ENCODE results near the gene C1RL.
A peak's percentile ranks its signal among the peaks of the same experiment; 100 is the strongest.

Gene C1RL

GRCh38 chr12:7116916-7117315, 7.9 kb upstream of the C1RL start:
- no peak overlapping the region for H3K9ac ChIP-seq (ENCODE audit: low read length in 5 of 5)
- H3K36me3 ChIP-seq (ENCODE audit: control insufficient read depth in 5 of 5, insufficient read depth in 5 of 5, low read length in 5 of 5): peaks cover 0 to 7% (median 0%) of the 10 kb centered on the region in 5 donors
- H3K27me3 ChIP-seq (ENCODE audit: control insufficient read depth in 5 of 5, insufficient read depth in 4 of 5, low read length in 5 of 5): peaks cover 0 to 2% (median 0%) of the 10 kb centered on the region in 5 donors

GRCh38 chr12:7116196-7116595, 7.2 kb upstream of the C1RL start:
- H3K27ac ChIP-seq (ENCODE audit: low read depth, low read length): no peak overlapping the region
- H3K36me3 ChIP-seq (ENCODE audit: control insufficient read depth in 5 of 5, insufficient read depth in 5 of 5, low read length in 5 of 5): peaks cover 0 to 7% (median 0%) of the 10 kb centered on the region in 5 donors
- peaks cover 0 to 2% (median 0%) of the 10 kb centered on the region in 5 donors for H3K27me3 ChIP-seq (ENCODE audit: control insufficient read depth in 5 of 5, insufficient read depth in 4 of 5, low read length in 5 of 5)
- H3K9ac ChIP-seq (ENCODE audit: low read length in 5 of 5): no peak overlapping the region
- H3K4me3 ChIP-seq (ENCODE audit: low read depth in 1 of 5, low read length in 5 of 5): no peak overlapping the region
- no peaks in the 10 kb centered on the region for H3K9me3 ChIP-seq (ENCODE audit: control insufficient read depth in 5 of 5, low read length in 5 of 5)
- H3K4me1 ChIP-seq (ENCODE audit: control insufficient read depth in 5 of 5, insufficient read depth in 5 of 5, low read length in 5 of 5): peaks cover 0 to 8% (median 3%) of the 10 kb centered on the region in 5 donors

More at GRCh38 chr12:7116916-7117315, 7.9 kb upstream of the C1RL start:
- H3K4me1 ChIP-seq (ENCODE audit: control insufficient read depth in 5 of 5, insufficient read depth in 5 of 5, low read length in 5 of 5): peaks cover 2 to 8% (median 3%) of the 10 kb centered on the region in 5 donors
- H3K27ac ChIP-seq (ENCODE audit: low read depth, low read length): no peak overlapping the region
- no peak overlapping the region for H3K4me3 ChIP-seq (ENCODE audit: low read depth in 1 of 5, low read length in 5 of 5)
- H3K9me3 ChIP-seq (ENCODE audit: control insufficient read depth in 5 of 5, low read length in 5 of 5): no peaks in the 10 kb centered on the region

GRCh38 chr12:7114851-7115250, 5.8 kb upstream of the C1RL start:
- Histone ChIP-seq H3K36me3 (ENCODE audit: control insufficient read depth in 5 of 5, insufficient read depth in 5 of 5, low read length in 5 of 5) (peaks cover 0 to 7% (median 0%) of the 10 kb centered on the region in 5 donors), H3K27me3 (ENCODE audit: control insufficient read depth in 5 of 5, insufficient read depth in 4 of 5, low read length in 5 of 5) (peaks cover 0 to 2% (median 0%) of the 10 kb centered on the region in 5 donors), H3K27ac (ENCODE audit: low read depth, low read length) (no peak overlapping the region), H3K4me1 (ENCODE audit: control insufficient read depth in 5 of 5, insufficient read depth in 5 of 5, low read length in 5 of 5) (peaks cover 1 to 8% (median 3%) of the 10 kb centered on the region in 5 donors), H3K4me3 (ENCODE audit: low read depth in 1 of 5, low read length in 5 of 5) (no peak overlapping the region), H3K9ac (ENCODE audit: low read length in 5 of 5) (no peak overlapping the region), H3K9me3 (ENCODE audit: control insufficient read depth in 5 of 5, low read length in 5 of 5) (no peaks in the 10 kb centered on the region)

GRCh38 chr12:7114008-7114407, 5.0 kb upstream of the C1RL start:
- Histone ChIP-seq H3K4me1 (ENCODE audit: control insufficient read depth in 5 of 5, insufficient read depth in 5 of 5, low read length in 5 of 5) (peaks cover 2 to 14% (median 8%) of the 10 kb centered on the region in 5 donors), H3K9ac (ENCODE audit: low read length in 5 of 5) (no peak overlapping the region), H3K27me3 (ENCODE audit: control insufficient read depth in 5 of 5, insufficient read depth in 4 of 5, low read length in 5 of 5) (peaks cover 0 to 2% (median 0%) of the 10 kb centered on the region in 5 donors), H3K36me3 (ENCODE audit: control insufficient read depth in 5 of 5, insufficient read depth in 5 of 5, low read length in 5 of 5) (peaks cover 0 to 7% (median 0%) of the 10 kb centered on the region in 5 donors), H3K27ac (ENCODE audit: low read depth, low read length) (no peak overlapping the region), H3K9me3 (ENCODE audit: control insufficient read depth in 5 of 5, low read length in 5 of 5) (no peaks in the 10 kb centered on the region), H3K4me3 (ENCODE audit: low read depth in 1 of 5, low read length in 5 of 5) (no peak overlapping the region)

- H3K9ac ChIP-seq (ENCODE audit: low read length in 5 of 5): no peak overlapping the region
Observed at GRCh38 chr12:7113389-7113871, 4.4 kb upstream of the C1RL start.

GRCh38 chr12:7112041-7112440, 3.0 kb upstream of the C1RL start:
- no peak overlapping the region for H3K9ac ChIP-seq (ENCODE audit: low read length in 5 of 5)
- H3K36me3 ChIP-seq (ENCODE audit: control insufficient read depth in 5 of 5, insufficient read depth in 5 of 5, low read length in 5 of 5): peaks cover 0 to 5% (median 0%) of the 10 kb centered on the region in 5 donors
- peaks cover 2 to 28% (median 19%) of the 10 kb centered on the region in 5 donors for H3K4me1 ChIP-seq (ENCODE audit: control insufficient read depth in 5 of 5, insufficient read depth in 5 of 5, low read length in 5 of 5)
- no peaks in the 10 kb centered on the region for H3K27me3 ChIP-seq (ENCODE audit: control insufficient read depth in 5 of 5, insufficient read depth in 4 of 5, low read length in 5 of 5)
- H3K27ac ChIP-seq (ENCODE audit: low read depth, low read length): no peak overlapping the region
- no peak overlapping the region for H3K4me3 ChIP-seq (ENCODE audit: low read depth in 1 of 5, low read length in 5 of 5)
- no peaks in the 10 kb centered on the region for H3K9me3 ChIP-seq (ENCODE audit: control insufficient read depth in 5 of 5, low read length in 5 of 5)

More at GRCh38 chr12:7113389-7113871, 4.4 kb upstream of the C1RL start:
- no peaks in the 10 kb centered on the region for H3K9me3 ChIP-seq (ENCODE audit: control insufficient read depth in 5 of 5, low read length in 5 of 5)
- H3K4me3 ChIP-seq (ENCODE audit: low read depth in 1 of 5, low read length in 5 of 5): no peak overlapping the region
- peaks cover 0 to under 1% (median 0%) of the 10 kb centered on the region in 5 donors for H3K27me3 ChIP-seq (ENCODE audit: control insufficient read depth in 5 of 5, insufficient read depth in 4 of 5, low read length in 5 of 5)
- H3K36me3 ChIP-seq (ENCODE audit: control insufficient read depth in 5 of 5, insufficient read depth in 5 of 5, low read length in 5 of 5): peaks cover 0 to 7% (median 0%) of the 10 kb centered on the region in 5 donors
- peaks cover 2 to 18% (median 11%) of the 10 kb centered on the region in 5 donors for H3K4me1 ChIP-seq (ENCODE audit: control insufficient read depth in 5 of 5, insufficient read depth in 5 of 5, low read length in 5 of 5)
- H3K27ac ChIP-seq (ENCODE audit: low read depth, low read length): no peak overlapping the region

- H3K27ac ChIP-seq (ENCODE audit: low read depth, low read length): no peak overlapping the region
- peaks cover 0 to 6% (median 3%) of the 10 kb centered on the region in 5 donors for H3K9me3 ChIP-seq (ENCODE audit: control insufficient read depth in 5 of 5, low read length in 5 of 5)
- no peaks in the 10 kb centered on the region for H3K27me3 ChIP-seq (ENCODE audit: control insufficient read depth in 5 of 5, insufficient read depth in 4 of 5, low read length in 5 of 5)
- no peaks in the 10 kb centered on the region for H3K36me3 ChIP-seq (ENCODE audit: control insufficient read depth in 5 of 5, insufficient read depth in 5 of 5, low read length in 5 of 5)
- no peak overlapping the region for H3K9ac ChIP-seq (ENCODE audit: low read length in 5 of 5)
- H3K4me1 ChIP-seq (ENCODE audit: control insufficient read depth in 5 of 5, insufficient read depth in 5 of 5, low read length in 5 of 5): peaks cover 2 to 28% (median 19%) of the 10 kb centered on the region in 5 donors
- H3K4me3 ChIP-seq (ENCODE audit: low read depth in 1 of 5, low read length in 5 of 5): no peak overlapping the region
Observed at GRCh38 chr12:7110661-7111060, 1.6 kb upstream of the C1RL start.

- Histone ChIP-seq H3K9ac (ENCODE audit: low read length in 5 of 5) (peak overlapping the region in 4 of 5 donors; percentile 2 to 77 (median 60)), H3K27me3 (ENCODE audit: control insufficient read depth in 5 of 5, insufficient read depth in 4 of 5, low read length in 5 of 5) (no peaks in the 10 kb centered on the region), H3K4me3 (ENCODE audit: low read depth in 1 of 5, low read length in 5 of 5) (peak overlapping the region; percentile 58 to 87 (median 77)), H3K9me3 (ENCODE audit: control insufficient read depth in 5 of 5, low read length in 5 of 5) (peaks cover 0 to 6% (median 3%) of the 10 kb centered on the region in 5 donors), H3K36me3 (ENCODE audit: control insufficient read depth in 5 of 5, insufficient read depth in 5 of 5, low read length in 5 of 5) (peaks cover 0 to under 1% (median 0%) of the 10 kb centered on the region in 5 donors), H3K27ac (ENCODE audit: low read depth, low read length) (peak overlapping the region; percentile 86), H3K4me1 (ENCODE audit: control insufficient read depth in 5 of 5, insufficient read depth in 5 of 5, low read length in 5 of 5) (peaks cover 2 to 28% (median 19%) of the 10 kb centered on the region in 5 donors)
Observed at GRCh38 chr12:7109572-7109920, 532 bp upstream of the C1RL start.

- Histone ChIP-seq H3K9me3 (ENCODE audit: control insufficient read depth in 5 of 5, low read length in 5 of 5) (peaks cover 0 to 6% (median 3%) of the 10 kb centered on the region in 5 donors), H3K4me3 (ENCODE audit: low read depth in 1 of 5, low read length in 5 of 5) (peak overlapping the region; percentile 76 to 87 (median 77)), H3K27me3 (ENCODE audit: control insufficient read depth in 5 of 5, insufficient read depth in 4 of 5, low read length in 5 of 5) (no peaks in the 10 kb centered on the region), H3K4me1 (ENCODE audit: control insufficient read depth in 5 of 5, insufficient read depth in 5 of 5, low read length in 5 of 5) (peaks cover 2 to 24% (median 18%) of the 10 kb centered on the region in 5 donors), H3K36me3 (ENCODE audit: control insufficient read depth in 5 of 5, insufficient read depth in 5 of 5, low read length in 5 of 5) (peaks cover 0 to 9% (median 5%) of the 10 kb centered on the region in 5 donors), H3K9ac (ENCODE audit: low read length in 5 of 5) (peak overlapping the region; percentile 82 to 93 (median 86)), H3K27ac (ENCODE audit: low read depth, low read length) (peak overlapping the region; percentile 86)
Observed at GRCh38 chr12:7108003-7108795, 815 bp downstream of the C1RL start.

GRCh38 chr12:7107636-7108002, 1.4 kb downstream of the C1RL start:
- peak overlapping the region; percentile 82 to 93 (median 86) for H3K9ac ChIP-seq (ENCODE audit: low read length in 5 of 5)
- peak overlapping the region; percentile 86 for H3K27ac ChIP-seq (ENCODE audit: low read depth, low read length)
- peaks cover 0 to 6% (median 3%) of the 10 kb centered on the region in 5 donors for H3K9me3 ChIP-seq (ENCODE audit: control insufficient read depth in 5 of 5, low read length in 5 of 5)
- peak overlapping the region in 4 of 5 donors; percentile 76 to 78 (median 77) for H3K4me3 ChIP-seq (ENCODE audit: low read depth in 1 of 5, low read length in 5 of 5)
- peaks cover 2 to 23% (median 18%) of the 10 kb centered on the region in 5 donors for H3K4me1 ChIP-seq (ENCODE audit: control insufficient read depth in 5 of 5, insufficient read depth in 5 of 5, low read length in 5 of 5)
- H3K36me3 ChIP-seq (ENCODE audit: control insufficient read depth in 5 of 5, insufficient read depth in 5 of 5, low read length in 5 of 5): peaks cover 0 to 9% (median 5%) of the 10 kb centered on the region in 5 donors
- no peaks in the 10 kb centered on the region for H3K27me3 ChIP-seq (ENCODE audit: control insufficient read depth in 5 of 5, insufficient read depth in 4 of 5, low read length in 5 of 5)

Data from subcutaneous abdominal adipose tissue (tissue), 5 donors.